Right hindlimb (tissue), 1 donor: ENCODE measurements around the gene POU4F1.

Experiments used
- DNase-seq: peaks from one replicate; pipeline ENCODE4 v3.0.0-alpha.2; 2018

The POU4F1 gene

GRCh38 chr13:78606471-78607408 is 3.4 kb upstream of the POU4F1 start:
- no peak for DNase-seq

- DNase-seq, result no peak
These were observed 1.6 kb upstream of the POU4F1 start for GRCh38 chr13:78604782-78605611.

DNA sequence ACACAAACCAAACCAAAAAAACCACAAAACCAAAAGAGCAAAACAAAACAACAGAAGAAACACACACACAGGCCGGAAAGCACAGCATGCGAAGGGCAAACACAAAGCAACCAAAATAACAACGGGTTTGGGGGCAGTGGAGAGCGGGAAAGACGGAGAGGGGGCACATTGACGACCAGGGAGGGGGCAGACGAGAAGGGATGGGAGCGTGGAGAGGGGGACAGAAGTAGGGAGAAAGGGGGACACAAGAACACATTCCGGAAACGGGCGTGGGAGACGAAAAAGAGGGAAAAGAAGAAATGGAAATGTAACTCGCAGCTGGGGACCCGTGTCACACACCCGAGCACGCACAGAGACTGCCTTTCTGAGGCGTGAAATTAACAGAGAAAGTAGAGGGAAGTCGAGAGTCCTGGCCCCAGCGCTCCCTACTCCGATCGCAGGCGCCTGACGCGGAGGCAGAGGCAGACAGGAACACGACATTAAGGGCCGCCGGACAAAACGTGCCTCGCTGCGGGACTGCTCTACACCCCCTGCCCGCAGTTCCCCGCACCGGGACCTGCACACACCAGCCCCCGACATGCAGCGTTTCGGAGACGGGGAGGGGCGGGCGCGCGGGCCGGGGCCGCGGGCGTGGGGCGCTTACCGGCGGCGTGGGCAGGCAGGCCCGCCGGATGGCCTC is 652 bp downstream of the POU4F1 start:
- DNase-seq, result no peak

DNA sequence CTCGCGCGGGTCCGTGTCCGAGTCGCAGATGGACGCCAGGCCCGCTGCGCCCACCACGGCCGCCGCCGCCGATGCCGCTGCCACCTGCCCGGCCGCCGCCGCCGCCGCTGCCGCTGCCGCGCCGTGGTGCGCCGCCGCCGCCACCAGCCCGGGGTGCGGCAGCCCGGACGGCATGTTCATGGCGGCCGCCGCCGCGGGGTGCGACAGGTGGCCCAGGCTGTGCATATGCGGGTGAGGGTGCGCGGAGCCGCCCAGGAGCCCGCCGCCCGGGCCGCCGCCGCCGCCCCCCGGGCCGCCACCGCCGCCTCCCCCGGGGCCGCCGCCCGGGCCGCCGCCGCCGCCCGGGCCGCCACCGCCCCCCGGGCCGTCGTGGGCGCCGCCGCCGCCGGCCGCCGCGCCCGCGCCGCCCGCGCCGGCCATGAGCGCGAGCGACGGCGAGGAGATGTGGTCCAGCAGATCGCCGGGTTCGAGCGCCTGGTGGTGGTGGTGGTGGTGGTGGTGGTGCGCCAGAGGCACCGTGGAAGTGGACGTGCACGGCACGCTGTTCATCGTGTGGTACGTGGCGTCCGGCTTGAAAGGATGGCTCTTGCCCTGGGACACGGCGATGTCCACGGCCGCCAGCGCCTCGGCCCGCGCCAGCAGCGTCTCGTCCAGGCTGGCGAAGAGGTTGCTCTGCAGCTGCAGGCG is 1.3 kb downstream of the POU4F1 start:
- no peak for DNase-seq

DNA sequence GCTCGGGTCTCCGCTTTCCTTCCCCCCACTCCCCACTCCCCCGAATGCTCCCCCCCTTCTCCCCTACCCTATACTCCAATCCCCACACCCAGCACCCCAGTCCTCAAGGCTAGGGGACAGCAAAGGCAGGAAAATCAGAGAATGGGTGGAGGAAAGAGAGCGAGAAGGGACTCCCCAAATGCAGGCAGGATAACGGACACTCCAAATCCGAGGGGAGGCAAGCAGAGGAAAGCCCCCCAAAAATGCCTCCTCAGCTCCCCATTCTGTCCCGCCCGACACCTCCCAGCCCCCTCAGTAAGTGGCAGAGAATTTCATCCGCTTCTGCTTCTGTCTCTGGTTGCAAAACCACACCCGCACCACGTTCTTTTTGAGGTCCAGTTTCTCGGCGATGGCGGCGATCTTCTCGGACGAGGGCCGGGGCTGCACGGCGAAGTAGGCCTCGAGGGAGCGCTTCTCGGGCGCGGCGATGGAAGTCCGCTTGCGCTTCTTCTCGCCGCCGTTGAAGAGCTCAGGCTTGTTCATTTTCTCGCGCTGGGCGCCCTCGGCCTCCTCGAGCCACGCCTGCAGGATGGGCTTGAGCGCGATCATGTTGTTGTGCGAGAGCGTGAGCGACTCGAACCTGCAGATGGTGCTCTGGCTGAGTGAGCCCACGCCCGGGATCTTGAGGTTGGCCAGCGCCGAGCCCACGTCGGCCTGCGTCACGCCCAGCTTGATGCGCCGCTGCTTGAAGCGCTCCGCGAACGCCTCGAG is 2.1 kb downstream of the POU4F1 start:
- DNase-seq, result no peak

DNA sequence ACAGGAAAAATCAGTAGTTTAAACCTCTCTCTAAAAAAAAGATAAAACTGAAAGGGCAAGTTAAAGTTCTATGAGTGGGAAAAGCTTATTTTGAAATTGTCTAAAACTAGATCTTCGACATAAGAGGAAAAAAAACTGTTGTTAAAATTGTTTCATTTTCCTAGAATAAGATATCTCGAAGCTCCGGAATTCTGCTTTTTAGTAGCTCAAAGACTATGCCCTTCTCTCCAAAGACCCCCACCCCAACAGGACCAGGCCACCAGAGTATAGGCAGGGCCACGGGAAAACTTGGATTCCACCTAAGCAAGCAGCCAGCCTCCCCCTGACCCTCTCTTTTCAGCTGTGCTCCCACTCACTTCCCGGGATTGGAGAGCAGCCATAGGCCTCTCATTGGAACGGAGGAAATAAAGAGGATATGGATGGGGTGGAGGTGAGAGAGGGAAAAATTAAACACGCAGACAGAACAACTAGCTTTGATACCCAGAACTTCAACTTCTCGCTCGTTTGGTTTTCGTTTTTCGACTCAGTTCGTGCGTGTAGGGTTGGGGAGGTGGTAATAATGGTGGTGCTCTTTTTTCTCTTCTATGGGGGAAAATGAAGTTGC is 3.0 kb downstream of the POU4F1 start:
- no peak for DNase-seq

GRCh38 chr13:78599645-78600279 is 3.6 kb downstream of the POU4F1 start:
- DNase-seq, result no peak

DNA sequence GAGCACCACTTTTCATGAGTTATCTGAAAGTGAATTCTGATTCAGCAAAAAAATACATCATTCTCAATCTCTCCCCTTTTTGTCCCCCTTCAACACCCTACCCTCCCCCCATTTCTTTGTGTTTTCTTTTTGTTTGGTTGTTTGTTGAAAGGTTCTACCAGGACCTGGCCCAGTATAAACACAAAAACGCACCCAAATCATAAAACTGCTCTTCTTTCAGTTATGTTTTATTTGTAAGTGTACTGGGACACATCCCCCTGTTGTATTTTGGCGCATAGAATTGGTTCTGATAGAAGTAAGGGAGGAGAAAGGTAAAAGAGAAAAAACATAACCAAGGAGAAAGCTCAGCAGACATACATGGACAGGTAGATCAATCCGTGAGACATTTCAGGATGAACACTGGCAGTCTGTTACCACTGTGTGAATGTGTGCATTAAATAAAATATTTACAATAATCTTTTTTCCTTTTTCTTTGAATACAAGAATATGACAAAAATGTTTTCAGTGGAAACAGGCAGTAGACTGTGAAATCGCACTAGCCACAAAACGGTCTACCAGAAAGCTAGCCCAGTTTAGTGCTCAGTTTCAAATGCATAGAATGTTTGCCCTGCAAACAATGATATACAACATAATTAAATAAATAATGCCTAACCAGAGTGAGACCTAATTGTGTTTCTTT is 4.2 kb downstream of the POU4F1 start:
- DNase-seq, result no peak

DNA sequence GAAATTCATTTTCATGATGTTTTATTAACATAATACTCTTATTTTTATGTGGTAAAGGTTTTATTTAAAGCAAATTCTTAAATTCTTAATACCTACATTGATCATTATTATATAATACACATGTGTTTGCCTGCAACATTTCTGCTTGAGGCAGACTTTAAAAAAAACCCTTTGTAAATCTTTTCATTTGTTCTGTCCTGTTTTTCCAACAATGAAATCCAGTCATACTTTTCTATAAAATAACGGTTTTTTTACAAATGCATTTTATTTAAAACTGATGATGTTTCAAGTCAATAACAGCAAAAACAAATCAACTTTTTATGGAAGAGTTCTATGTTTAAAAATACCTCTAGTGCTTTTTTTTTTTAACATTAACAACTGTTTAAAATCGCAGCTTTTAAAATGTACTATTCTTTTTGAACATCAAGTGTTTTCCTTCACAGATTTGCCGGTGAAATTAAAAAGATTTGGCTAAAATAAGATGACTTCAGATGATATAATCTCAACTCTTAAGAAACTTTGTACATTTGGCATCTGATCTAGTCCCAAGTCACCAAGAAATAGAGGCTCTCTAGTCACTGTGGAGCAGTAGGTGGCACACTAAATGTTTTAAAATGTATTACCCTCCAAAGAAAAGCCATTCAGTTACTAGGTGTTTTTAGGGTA is 5.1 kb downstream of the POU4F1 start:
- no peak for DNase-seq

GRCh38 chr13:78597602-78597932 is 5.8 kb downstream of the POU4F1 start:
- DNase-seq, result no peak

DNA sequence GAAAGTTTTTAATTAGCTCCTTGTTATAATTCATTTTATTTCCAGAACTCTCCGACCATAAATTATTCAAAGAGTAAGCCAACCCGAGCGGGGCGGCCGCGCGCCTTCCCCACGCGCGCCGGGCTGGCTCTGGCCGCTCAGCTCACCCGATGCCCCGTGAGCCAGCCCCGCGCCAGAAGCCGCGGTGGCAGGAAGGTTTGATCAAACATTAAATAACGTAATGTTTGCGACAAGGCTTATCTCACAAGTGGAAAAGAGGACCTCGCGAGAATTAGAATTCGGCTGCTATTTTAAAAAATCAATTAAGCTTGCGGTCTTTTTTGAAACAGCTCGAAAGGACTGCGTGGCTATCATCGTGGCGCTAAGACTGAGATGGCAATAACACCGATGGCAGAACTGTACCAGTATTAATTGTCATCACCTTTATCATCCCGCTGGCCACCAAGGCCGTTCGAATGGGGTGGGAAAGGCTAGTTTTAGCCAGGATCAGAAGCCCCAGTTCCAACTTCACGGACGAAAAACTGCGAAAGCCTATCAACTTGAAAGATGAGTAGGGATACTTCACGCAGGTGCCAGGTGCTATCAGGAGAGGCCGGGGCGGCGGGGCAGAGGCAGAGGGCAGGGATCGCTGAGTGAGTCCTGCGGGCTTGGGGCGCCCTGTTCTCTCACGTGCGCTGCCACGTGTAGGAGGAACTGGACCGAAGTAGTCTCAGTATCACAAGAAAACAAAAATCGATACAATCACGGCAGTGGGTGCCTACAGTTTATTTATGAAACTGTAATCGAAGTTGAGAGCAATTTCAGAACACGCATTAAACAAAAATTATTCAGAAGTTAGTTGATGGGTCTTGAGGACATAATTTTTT is 6.4 kb downstream of the POU4F1 start:
- DNase-seq, result no peak

GRCh38 chr13:78596399-78596735 is 7.0 kb downstream of the POU4F1 start:
- DNase-seq, result no peak

DNA sequence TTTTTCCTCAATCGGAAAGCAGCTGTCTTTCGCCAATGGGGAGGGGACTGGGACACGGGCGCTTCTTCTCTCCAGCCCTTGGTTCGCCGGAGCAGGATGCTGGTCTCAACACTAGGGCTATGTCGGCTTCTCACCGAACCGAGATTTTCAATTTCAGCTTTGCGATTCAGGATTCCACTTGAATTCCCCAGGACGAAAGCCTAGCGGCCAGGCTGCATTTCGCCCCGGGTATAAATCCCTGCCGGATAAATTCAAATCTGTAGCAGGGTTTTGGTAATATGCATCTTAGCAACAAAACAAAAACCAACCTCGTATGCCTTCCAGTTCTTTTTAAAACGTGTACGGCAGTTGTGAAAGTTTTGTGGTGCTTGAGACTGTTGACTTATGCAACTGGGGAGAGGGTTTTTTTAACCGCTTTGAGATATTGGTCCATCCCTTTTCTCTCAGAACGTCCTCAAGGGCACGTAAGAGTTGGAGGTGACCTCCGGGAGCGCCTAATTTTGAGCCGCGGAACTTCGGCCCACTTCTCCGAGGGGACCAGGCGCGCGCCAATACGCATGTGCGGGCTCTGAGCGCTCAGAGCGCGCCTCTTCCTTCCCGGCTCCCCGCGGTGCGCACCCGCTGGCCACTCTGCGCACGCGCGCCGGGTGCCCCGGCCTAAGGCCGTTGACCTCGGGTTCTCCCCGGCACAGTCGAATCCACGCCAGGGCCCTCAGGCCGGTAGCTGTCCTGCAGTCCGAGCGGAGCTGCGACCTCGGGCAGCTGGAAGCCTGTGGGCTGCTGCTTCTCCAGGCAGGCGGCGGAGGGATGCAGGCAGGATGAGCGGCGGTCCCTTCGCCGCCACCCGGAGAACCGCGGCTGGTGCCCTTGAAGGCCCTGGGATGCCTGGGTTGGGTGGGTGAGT is 7.6 kb downstream of the POU4F1 start:
- no peak for DNase-seq

GRCh38 chr13:78594456-78594975 is 8.8 kb downstream of the POU4F1 start:
- no peak for DNase-seq

DNA sequence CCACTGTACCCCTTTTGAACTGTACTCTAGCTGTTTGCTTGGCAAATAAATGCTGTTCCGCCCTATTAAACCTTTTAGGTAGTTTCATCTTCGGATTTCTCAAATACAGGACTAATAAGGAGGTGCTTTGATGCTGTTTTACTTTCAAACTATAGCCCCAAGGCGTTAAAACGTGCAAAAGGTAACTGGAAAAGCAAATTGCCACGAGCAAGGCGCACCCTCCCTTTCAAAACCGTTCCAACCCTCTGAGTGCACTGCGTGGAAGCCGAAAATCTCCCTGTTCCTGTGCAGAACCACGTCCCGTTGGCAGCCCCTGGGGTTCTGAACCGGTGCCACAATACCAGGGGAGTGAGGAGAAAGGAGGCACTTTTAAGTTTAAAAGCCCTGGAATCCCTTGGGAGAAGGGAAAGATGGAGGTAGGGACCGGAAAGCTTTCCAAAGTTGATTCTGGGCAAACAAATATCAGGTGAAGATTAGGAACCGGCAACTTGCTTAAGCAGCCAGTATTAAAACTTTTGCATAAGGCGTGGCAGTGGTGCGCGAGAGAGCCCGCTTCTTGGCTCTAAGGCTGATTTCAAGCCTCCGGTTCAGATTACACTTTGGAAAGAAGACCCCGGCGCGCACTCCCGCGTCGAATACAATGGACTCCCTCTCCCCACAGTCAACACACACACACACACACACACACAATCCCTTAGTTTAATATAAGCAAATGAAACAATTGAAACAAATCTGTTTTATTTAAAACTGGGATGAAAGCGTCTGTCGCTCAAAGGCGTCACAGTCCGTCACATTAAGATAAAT is 9.5 kb downstream of the POU4F1 start:
- DNase-seq, result no peak

- no peak for DNase-seq
These were observed 10.2 kb downstream of the POU4F1 start for GRCh38 chr13:78593129-78593528.

DNA sequence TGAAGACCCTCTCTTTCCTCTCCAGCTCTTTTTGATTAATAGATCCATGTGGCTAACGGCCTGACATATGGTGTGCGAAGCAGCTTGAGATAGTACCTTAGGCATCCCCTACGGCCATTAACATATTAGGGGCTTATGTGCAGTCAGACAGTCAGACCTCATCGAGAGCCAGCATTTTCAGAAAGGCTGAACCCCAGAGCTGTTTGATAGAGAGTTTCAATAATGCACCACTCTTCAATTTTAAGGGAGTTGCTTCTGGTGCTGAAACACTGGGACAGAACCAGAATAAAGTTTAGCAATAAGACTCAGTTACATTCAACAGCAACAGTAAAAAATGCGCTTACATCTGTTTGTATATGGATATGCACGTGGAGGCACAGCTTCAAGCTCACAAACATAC is 10.8 kb downstream of the POU4F1 start:
- DNase-seq, result no peak
